DND-41 (cell line): Measurements from ENCODE around the gene BCAS3.

Source experiments
- ATAC-seq: fragments of 200-7000 bp; cut with Tn5 transposase; 3 replicates; pipeline ENCODE4 v1.9.1; 2021; ENCODE audit warnings: low read depth; ENCODE audit not compliant: insufficient read depth
- DNase-seq: peaks from one replicate; pipeline ENCODE4 v3.0.0-alpha.2; 2020
- H2AFZ ChIP-seq: 2 replicates; pipeline ENCODE4 v1.6.0; 2012; ENCODE audit warnings: low read depth, low read length
- H3K27ac ChIP-seq: 2 replicates; pipeline ENCODE4 v1.5.1; 2012; ENCODE audit warnings: low read length, inconsistent platforms
- H3K27me3 ChIP-seq: fragments of 200-600 bp; sonication (generic); 2 replicates; pipeline ENCODE4 v1.6.0; 2012; ENCODE audit warnings: low read length, mild to moderate bottlenecking, inconsistent platforms; ENCODE audit not compliant: insufficient read depth, poor library complexity
- H3K36me3 ChIP-seq: 2 replicates; pipeline ENCODE4 v1.5.1; 2012; ENCODE audit warnings: low read length, inconsistent platforms; ENCODE audit not compliant: insufficient read depth
- H3K4me1 ChIP-seq: 2 replicates; pipeline ENCODE4 v1.5.1; 2012; ENCODE audit warnings: mild to moderate bottlenecking, low read length; ENCODE audit not compliant: insufficient read depth
- H3K4me2 ChIP-seq: 2 replicates; pipeline ENCODE4 v1.6.0; 2012; ENCODE audit warnings: mild to moderate bottlenecking, moderate library complexity, low read length, inconsistent platforms; ENCODE audit not compliant: insufficient read depth
- H3K4me3 ChIP-seq, 2 experiments: fragments of 200-600 bp in 1 of 2; shearing (Covaris generic) in 1 of 2; 2 replicates each; pipeline ENCODE4 v1.5.1; 2012 to 2016; ENCODE audit warnings: inconsistent platforms in 2 of 2, low read length in 2 of 2, mild to moderate bottlenecking in 2 of 2, low read depth in 1 of 2, moderate library complexity in 1 of 2
- H3K79me2 ChIP-seq: 2 replicates; pipeline ENCODE4 v1.6.0; 2012; ENCODE audit warnings: low read length, inconsistent platforms; ENCODE audit not compliant: insufficient read depth
- H3K9ac ChIP-seq: 2 replicates; pipeline ENCODE4 v1.6.0; 2012; ENCODE audit warnings: low read depth, mild to moderate bottlenecking, inconsistent platforms, low read length, moderate library complexity
- H3K9me3 ChIP-seq: 2 replicates; pipeline ENCODE4 v1.5.1; 2012; ENCODE audit warnings: low read length, moderate library complexity, mild to moderate bottlenecking, inconsistent platforms; ENCODE audit not compliant: insufficient read depth, severe bottlenecking
- H4K20me1 ChIP-seq: 2 replicates; pipeline ENCODE4 v1.6.0; 2012; ENCODE audit warnings: low read length; ENCODE audit not compliant: insufficient read depth
- EZH2 ChIP-seq: IDR thresholded peaks from 3 replicates; pipeline ENCODE4 v1.6.1; 2012; ENCODE audit warnings: borderline replicate concordance, low read depth, mild to moderate bottlenecking, moderate library complexity, low read length, inconsistent platforms; ENCODE audit not compliant: severe bottlenecking
- TF ChIP-seq, protein P1 (sequence below): IDR thresholded peaks from 2 replicates; pipeline ENCODE4 v1.5.1; 2012; ENCODE audit warnings: borderline replicate concordance, low read length, moderate library complexity, mild to moderate bottlenecking; ENCODE audit not compliant: poor library complexity, severe bottlenecking; ENCODE audit errors: extremely low read depth

BCAS3 gene

DNA sequence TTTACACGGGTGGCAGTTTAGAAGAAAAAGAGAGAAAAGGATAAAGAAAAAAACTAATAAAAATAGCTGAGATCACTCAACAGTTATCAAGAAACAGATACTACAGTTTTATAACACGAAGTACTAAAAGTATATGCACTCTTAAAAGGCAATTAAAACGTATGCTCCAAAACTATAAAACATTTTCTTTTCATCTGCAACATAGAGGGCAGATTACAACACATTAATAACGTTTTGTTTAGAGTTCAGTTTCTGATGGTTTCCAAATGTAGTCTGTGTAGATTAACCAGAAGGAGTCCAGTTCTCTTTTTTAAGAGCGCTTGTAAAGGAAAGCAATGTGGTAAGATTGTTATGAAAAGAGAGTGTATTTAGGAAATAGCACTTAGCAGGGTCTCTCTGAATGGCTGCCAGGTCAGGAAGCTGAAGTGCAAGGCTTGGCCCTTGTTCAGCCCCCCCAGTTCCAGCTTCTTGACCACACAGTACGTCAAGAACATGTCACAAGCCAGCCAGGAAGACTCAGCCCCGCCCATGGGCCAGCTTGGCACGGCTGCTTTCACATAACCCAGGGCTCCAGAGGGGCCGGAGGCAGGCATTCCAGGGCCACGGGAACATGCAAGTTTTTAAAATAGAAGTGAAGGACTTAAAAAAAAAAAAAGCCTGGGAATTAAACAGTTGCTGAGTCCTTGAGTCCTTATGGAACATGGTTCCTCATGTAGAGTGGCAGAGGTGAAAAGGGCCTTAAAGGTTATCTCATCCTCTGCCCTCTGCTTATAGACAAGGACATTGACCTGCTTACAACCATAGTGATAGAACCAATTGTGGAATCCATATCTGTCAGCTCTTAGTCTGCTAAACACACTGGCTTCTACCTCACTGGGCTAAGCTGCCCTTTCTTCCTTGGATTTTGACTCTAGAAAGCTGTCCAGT is 574.6 kb downstream of the BCAS3 start:
- no peaks in the 10 kb centered on the region for H3K36me3 ChIP-seq
- no peak overlapping the region for H3K27ac ChIP-seq
- no peak overlapping the region for H3K9ac ChIP-seq
- H3K4me2 ChIP-seq, result no peak overlapping the region
- H3K27me3 ChIP-seq, result no peaks in the 10 kb centered on the region
- H2AFZ ChIP-seq, result no peak overlapping the region
- ATAC-seq, result no peak
- no peak for DNase-seq
- TF ChIP-seq, protein P1, sequence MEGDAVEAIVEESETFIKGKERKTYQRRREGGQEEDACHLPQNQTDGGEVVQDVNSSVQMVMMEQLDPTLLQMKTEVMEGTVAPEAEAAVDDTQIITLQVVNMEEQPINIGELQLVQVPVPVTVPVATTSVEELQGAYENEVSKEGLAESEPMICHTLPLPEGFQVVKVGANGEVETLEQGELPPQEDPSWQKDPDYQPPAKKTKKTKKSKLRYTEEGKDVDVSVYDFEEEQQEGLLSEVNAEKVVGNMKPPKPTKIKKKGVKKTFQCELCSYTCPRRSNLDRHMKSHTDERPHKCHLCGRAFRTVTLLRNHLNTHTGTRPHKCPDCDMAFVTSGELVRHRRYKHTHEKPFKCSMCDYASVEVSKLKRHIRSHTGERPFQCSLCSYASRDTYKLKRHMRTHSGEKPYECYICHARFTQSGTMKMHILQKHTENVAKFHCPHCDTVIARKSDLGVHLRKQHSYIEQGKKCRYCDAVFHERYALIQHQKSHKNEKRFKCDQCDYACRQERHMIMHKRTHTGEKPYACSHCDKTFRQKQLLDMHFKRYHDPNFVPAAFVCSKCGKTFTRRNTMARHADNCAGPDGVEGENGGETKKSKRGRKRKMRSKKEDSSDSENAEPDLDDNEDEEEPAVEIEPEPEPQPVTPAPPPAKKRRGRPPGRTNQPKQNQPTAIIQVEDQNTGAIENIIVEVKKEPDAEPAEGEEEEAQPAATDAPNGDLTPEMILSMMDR, result no peak
- TF ChIP-seq EZH2, result no peak
- no peaks in the 10 kb centered on the region for H4K20me1 ChIP-seq
- no peaks in the 10 kb centered on the region for H3K79me2 ChIP-seq
- H3K9me3 ChIP-seq, result no peaks in the 10 kb centered on the region
- H3K4me1 ChIP-seq, result no peaks in the 10 kb centered on the region
- no peak overlapping the region for H3K4me3 ChIP-seq

DNA sequence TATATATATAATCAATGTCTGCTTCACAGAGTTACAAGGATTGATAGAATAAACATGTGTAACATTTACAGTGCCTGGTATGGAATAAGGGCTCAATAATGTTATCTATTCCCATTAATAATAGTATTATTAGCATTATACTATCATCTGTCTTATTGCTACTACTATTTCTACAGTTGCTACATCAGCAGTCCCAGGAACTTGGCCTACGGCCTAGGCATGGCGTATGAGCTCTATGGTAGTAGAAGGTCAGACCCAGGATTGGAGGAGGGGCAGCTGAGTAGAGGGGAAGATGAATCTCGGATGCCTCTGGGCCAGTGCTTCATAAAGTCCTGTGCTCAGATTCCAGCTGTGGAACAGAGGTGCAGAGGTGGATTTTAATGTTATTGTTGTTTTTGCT is 575.7 kb downstream of the BCAS3 start:
- H3K9me3 ChIP-seq, result no peaks in the 10 kb centered on the region
- H4K20me1 ChIP-seq, result no peaks in the 10 kb centered on the region
- no peak overlapping the region for H3K4me3 ChIP-seq
- H2AFZ ChIP-seq, result no peak overlapping the region
- H3K4me1 ChIP-seq, result no peaks in the 10 kb centered on the region
- ATAC-seq (no peak), DNase-seq (no peak)
- H3K27me3 ChIP-seq, result no peaks in the 10 kb centered on the region
- no peak for TF ChIP-seq EZH2
- TF ChIP-seq, protein P1, result no peak
- H3K4me2 ChIP-seq, result no peak overlapping the region
- no peak overlapping the region for H3K9ac ChIP-seq
- H3K27ac ChIP-seq, result no peak overlapping the region
- H3K79me2 ChIP-seq, result no peaks in the 10 kb centered on the region
- no peaks in the 10 kb centered on the region for H3K36me3 ChIP-seq

DNA sequence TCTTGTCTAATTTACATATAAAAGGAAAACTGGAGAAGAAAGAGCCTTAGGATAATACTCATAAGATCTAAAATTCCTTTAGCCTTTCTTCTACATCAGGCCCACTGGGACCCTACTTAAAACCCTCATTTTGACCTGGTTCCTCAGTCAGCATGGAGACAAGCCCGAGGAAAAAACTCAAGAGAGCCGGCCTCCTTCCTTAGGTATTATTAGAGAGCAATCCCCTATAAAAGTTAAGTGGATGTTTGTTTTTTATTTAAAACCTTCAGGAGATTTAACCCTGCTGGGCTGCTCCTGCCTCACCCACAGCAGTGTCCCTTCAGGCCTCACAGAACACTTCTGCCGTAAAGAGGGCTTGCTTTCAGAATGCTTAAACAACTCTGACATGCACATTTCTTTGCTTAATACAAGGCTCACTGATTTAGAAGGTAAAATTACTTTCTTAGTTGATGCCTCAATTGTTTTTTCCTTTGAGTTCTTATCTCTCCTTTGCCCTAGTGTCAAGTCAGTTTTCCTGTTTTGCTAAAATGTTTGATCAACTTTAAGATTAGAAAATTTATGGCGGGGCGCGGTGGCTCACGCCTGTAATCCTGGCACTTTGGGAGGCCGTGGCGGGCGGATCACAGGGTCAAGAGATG is 576.4 kb downstream of the BCAS3 start:
- no peaks in the 10 kb centered on the region for H4K20me1 ChIP-seq
- no peak overlapping the region for H3K4me2 ChIP-seq
- H3K4me3 ChIP-seq, result no peak overlapping the region
- no peak for ATAC-seq
- H3K9ac ChIP-seq, result no peak overlapping the region
- no peaks in the 10 kb centered on the region for H3K27me3 ChIP-seq
- H2AFZ ChIP-seq, result no peak overlapping the region
- no peak for DNase-seq
- TF ChIP-seq, protein P1, result no peak
- H3K4me1 ChIP-seq, result no peaks in the 10 kb centered on the region
- no peak overlapping the region for H3K27ac ChIP-seq
- no peaks in the 10 kb centered on the region for H3K79me2 ChIP-seq
- no peaks in the 10 kb centered on the region for H3K9me3 ChIP-seq
- no peaks in the 10 kb centered on the region for H3K36me3 ChIP-seq
